ENCODE results near the gene ANXA6.

ANXA6 gene

GRCh38 chr5:151153766-151154272 lies 3.8 kb downstream of the ANXA6 start:
- DNase-seq (ENCODE audit: low read depth in 2 of 2): peak in 1 of 2 experiments; percentile 45

- no peak for DNase-seq (ENCODE audit: low read depth in 2 of 2)
These were observed 4.3 kb downstream of the ANXA6 start for GRCh38 chr5:151153300-151153699.

GRCh38 chr5:151151793-151152192 lies 5.8 kb downstream of the ANXA6 start:
- DNase-seq (ENCODE audit: low read depth in 2 of 2): peak in 1 of 2 experiments; percentile 59

- no peak for DNase-seq (ENCODE audit: low read depth in 2 of 2)
These were observed 6.3 kb downstream of the ANXA6 start for GRCh38 chr5:151151263-151151660.

GRCh38 chr5:151150471-151151262 lies 6.9 kb downstream of the ANXA6 start:
- peak; percentile 44 to 60 for DNase-seq (ENCODE audit: low read depth in 2 of 2)

GRCh38 chr5:151148583-151148982 lies 9.0 kb downstream of the ANXA6 start:
- DNase-seq (ENCODE audit: low read depth in 2 of 2): no peak

GRCh38 chr5:151147033-151147432 lies 10.5 kb downstream of the ANXA6 start:
- no peak for DNase-seq (ENCODE audit: low read depth in 2 of 2)

- no peak for DNase-seq (ENCODE audit: low read depth in 2 of 2)
These were observed 11.5 kb downstream of the ANXA6 start for GRCh38 chr5:151146061-151146460.

GRCh38 chr5:151144922-151145321 lies 12.7 kb downstream of the ANXA6 start:
- DNase-seq (ENCODE audit: low read depth in 2 of 2): no peak

GRCh38 chr5:151144275-151144674 lies 13.3 kb downstream of the ANXA6 start:
- DNase-seq (ENCODE audit: low read depth in 2 of 2): no peak

- DNase-seq (ENCODE audit: low read depth in 2 of 2): no peak
These were observed 13.9 kb downstream of the ANXA6 start for GRCh38 chr5:151143645-151144044.

- DNase-seq (ENCODE audit: low read depth in 2 of 2): no peak
These were observed 14.6 kb downstream of the ANXA6 start for GRCh38 chr5:151142933-151143332.

- peak in 1 of 2 experiments; percentile 54 for DNase-seq (ENCODE audit: low read depth in 2 of 2)
These were observed 16.0 kb downstream of the ANXA6 start for GRCh38 chr5:151141535-151141934.

GRCh38 chr5:151140686-151141459 lies 16.7 kb downstream of the ANXA6 start:
- no peak for DNase-seq (ENCODE audit: low read depth in 2 of 2)

GRCh38 chr5:151139646-151140045 lies 17.9 kb downstream of the ANXA6 start:
- no peak for DNase-seq (ENCODE audit: low read depth in 2 of 2)

- no peak for DNase-seq (ENCODE audit: low read depth in 2 of 2)
These were observed 18.6 kb downstream of the ANXA6 start for GRCh38 chr5:151139015-151139414.

GRCh38 chr5:151138114-151138513 lies 19.5 kb downstream of the ANXA6 start:
- no peak for DNase-seq (ENCODE audit: low read depth in 2 of 2)

- DNase-seq (ENCODE audit: low read depth in 2 of 2): no peak
These were observed 20.3 kb downstream of the ANXA6 start for GRCh38 chr5:151137067-151137825.

GRCh38 chr5:151134228-151134627 lies 23.4 kb downstream of the ANXA6 start:
- no peak for DNase-seq (ENCODE audit: low read depth in 2 of 2)

GRCh38 chr5:151132963-151133362 lies 24.6 kb downstream of the ANXA6 start:
- DNase-seq (ENCODE audit: low read depth in 2 of 2): no peak

GRCh38 chr5:151130922-151131891 lies 26.4 kb downstream of the ANXA6 start:
- no peak for DNase-seq (ENCODE audit: low read depth in 2 of 2)
